SU-DHL-6 (cell line): ENCODE data around the gene RPTOR.

Source experiments
- CTCF ChIP-seq: fragments of 200-600 bp; sonication (generic); IDR thresholded peaks from one replicate; pipeline ENCODE4 v1.5.1; 2017; ENCODE audit warnings: antibody characterized with exemption, mild to moderate bottlenecking, low read length, moderate library complexity; ENCODE audit not compliant: insufficient read depth, poor library complexity, severe bottlenecking
- EZH2phosphoT487 ChIP-seq: fragments of 200-600 bp; sonication (generic), shearing (Covaris generic); conservative IDR thresholded peaks from 2 replicates; pipeline ENCODE4 v1.6.1; 2018; ENCODE audit warnings: mild to moderate bottlenecking, antibody characterized with exemption, low read length, moderate library complexity, mixed read lengths

DNA sequence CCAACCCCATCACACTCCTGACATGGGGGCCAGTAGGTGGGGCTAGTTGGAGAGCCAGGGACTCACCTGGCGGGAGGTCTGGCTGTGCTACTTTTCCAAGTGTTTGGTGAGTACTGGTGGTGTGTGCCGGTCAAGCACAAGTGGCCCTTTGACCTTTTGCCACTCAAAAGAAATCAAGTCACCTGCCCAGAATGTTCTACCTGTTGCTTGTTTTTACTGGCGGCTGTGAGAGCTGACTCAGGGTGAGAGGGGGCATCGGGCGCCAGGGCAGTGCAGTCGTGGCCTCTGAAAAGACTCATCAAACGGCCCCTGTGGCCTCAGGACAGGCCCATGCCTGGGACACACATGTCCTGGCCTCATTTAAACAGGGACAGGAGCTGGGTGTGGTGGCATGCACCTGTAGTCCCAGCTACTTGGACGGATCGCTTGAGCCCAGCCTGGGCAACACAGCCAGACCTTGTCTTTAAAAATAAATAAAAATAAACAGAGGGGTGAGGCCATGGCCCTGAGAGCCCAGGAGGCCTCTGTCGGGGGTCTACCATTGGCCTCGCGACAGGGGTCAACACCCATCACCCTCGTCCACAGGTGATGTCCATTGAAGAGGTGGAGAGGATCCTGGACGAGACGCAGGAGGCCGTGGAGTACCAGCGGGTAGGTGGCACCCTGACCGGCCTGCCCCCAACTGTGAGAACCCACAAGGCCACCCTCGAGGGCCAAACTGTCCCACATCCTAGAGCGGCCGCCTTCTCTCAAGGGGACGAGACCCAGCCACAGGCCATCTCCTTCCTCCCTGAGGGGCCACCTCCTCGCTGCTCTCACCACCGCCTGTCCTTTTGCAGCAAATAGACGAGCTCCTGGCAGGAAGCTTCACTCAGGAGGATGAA, 452.0 kb downstream of the RPTOR start:
- TF ChIP-seq CTCF (no peak), EZH2phosphoT487 (no peak)
